GM19099 (cell line): ENCODE results near the gene SNED1.

ENCODE experiments used
- POLR2A ChIP-seq: IDR thresholded peaks from 3 replicates; pipeline ENCODE4 v1.6.1; 2011; ENCODE audit warnings: low read depth; ENCODE audit not compliant: insufficient read length; ENCODE audit errors: extremely low read depth

SNED1 gene

GRCh38 chr2:240981280-240981679, 17.1 kb upstream of the SNED1 start:
- TF ChIP-seq POLR2A = no peak

DNA sequence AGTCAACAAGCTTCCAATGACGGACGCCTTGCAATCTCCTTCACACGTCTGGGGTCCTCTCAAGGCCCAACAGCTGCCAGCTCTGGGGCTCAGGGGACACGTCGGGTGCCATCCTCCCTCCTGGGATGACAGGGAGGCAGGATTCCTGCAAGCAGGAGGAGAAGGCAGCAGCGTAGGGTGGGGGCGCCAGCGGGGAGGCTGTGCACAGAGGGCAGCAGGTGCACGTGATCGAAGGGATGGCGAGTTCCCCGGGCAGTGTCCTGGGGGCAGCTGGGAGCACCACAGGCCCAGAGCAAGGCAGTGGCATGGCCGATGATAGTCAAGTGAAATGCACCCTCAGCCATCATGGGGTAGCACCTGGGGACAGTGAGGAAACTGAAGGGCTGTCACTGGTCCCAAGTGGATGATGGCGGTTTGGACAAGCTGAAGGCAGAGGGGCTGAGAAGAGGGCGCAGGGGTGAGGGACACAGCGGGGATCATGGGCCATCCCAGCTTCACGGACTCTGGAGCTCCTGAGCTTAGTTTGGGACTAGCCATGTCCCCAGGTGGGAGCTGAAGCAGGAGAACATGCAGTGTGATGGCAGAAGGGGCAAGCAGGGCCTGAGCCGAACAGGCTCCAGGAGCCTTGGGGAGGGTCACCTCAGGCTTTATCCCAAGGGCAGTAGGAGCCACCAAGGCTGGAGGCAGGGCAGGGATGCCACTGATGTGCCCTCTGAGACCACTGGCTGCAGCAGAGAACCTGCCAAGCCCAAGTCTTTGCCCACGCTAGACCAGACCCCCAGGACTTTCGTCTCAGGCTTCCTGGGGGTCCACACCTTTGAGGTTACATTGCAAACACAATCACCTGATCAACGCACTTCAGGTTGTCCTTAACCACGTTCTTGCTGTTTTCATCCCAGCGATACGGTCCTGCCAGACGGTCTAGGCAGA, 16.3 kb upstream of the SNED1 start:
- no peak for TF ChIP-seq POLR2A

- TF ChIP-seq POLR2A = no peak
Observed at GRCh38 chr2:240982821-240983281, 15.6 kb upstream of the SNED1 start.

GRCh38 chr2:240983361-240983995, 14.9 kb upstream of the SNED1 start:
- TF ChIP-seq POLR2A = no peak

GRCh38 chr2:240983996-240984498, 14.4 kb upstream of the SNED1 start:
- TF ChIP-seq POLR2A = no peak

DNA sequence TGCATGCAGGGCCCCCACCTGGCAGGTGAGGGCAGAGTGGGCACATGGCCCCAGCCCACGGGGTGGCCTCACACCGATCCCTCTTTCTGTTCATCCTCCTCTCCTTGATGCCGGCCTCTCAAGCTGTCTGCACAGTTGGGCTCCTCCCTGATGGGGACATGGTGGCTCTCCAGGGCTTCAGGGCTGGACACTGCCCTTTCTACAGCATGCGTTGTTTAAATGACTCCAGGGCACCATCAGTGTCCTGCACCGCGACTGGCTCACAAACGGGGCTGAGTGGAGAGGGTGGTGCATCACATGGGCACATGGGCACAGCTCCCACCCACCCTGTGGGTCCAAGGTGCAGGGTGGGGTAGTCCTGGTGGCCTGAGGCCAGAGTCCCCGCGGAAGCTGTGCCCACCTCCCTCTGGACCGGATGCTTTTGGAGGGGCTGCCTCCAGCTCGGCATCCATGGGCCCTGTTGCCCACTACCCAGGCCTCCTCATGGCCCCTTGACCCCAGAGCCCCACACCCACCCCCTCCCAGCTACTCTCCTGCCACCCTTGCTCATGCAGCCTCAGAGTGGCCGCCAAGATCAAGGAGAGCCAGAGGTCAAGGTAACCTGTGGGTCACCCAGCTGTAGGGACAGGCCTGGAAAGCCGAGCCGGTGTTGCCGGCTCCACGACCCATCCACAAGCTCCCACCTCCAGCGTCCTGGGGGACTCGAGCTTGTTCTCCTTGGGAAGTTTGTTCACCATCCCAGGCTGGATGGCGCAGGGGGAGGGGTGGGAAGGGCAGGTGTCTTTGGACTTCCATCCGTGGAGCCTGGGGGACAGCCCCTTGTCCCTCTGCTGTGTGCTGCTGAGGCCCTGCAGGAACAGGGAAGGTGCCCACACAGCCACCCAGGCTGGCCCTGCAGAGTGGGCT, 12.3 kb upstream of the SNED1 start:
- no peak for TF ChIP-seq POLR2A

GRCh38 chr2:240986787-240987411, 11.5 kb upstream of the SNED1 start:
- TF ChIP-seq POLR2A = no peak

- no peak for TF ChIP-seq POLR2A
Observed at GRCh38 chr2:240987588-240987987, 10.8 kb upstream of the SNED1 start.

- TF ChIP-seq POLR2A = no peak
Observed at GRCh38 chr2:240988146-240988545, 10.3 kb upstream of the SNED1 start.

DNA sequence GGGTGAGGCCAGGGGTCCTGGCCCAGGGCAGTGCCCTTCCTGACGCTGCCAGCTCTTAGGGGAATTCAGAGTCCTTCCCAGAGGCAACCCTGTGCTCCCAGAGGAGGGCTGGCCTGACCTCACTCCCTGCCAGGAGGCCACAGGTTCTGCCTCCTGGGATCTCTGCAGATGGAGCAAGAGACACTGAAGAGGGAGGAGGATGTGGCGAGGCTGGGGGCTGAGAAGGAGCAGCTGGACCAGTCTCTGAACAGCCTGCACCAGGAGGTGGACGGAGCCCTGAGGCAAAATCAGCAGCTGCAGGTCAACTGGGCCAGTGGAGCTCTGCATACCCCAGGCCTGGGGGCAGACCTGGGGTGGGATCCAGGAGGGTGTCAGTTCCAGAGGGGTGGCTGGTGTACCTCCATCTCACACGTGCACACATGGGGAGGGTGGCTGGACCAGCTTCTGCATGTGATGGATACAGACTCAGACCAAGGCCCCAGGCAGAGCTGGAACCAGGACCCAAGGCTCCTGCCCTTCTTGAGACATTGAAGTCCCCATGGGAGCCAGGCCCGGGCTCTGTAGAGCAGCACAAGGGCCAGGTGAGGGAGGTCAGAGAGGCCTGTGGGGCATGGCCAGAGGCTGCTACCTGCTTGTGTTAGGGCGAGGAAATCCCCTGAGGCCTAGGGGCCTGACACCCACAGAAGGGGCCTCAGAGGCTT, 9.7 kb upstream of the SNED1 start:
- TF ChIP-seq POLR2A = no peak

GRCh38 chr2:240989451-240990265, 8.8 kb upstream of the SNED1 start:
- TF ChIP-seq POLR2A = no peak

- no peak for TF ChIP-seq POLR2A
Observed at GRCh38 chr2:240990266-240990529, 8.2 kb upstream of the SNED1 start.

DNA sequence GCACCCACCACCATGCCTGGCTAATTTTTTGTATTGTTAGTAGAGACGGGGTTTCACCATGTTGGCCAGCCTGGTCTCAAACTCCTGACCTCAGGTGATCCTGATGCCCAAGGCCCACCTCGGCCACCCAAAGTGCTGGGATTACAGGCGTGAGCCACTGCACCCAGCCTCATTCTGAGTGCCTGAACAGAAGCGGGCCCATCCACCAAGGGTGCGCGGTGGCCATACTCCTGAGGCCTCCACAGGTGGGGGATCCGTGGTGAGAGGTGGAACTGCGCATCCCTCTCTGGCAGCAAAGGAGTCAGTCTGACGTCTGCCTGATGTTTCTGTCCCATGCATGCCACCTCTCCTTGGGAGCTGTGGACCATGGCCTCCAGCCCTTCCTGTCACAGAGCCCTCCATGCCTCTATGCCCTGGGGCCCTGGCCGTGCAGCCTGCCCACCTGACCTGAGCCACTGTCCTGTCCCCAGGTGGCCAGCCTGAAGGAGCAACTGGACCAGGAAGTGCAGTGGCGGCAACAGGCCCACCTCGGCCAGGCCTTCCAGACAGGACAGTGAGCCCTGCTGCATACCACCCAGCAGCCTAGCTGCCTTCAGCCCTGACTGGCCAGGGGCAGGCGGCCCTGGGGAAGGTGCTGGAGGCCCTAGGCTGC, 7.6 kb upstream of the SNED1 start:
- no peak for TF ChIP-seq POLR2A
